ENCODE measurements around the gene MRPS25.

- TF ChIP-seq CTCF (IDR thresholded peaks at IDR 0.05), result no peak
- no peak for TF ChIP-seq RCOR1 (IDR thresholded peaks at IDR 0.05; ENCODE audit: low read depth, low read length)
- TF ChIP-seq SREBF2 (IDR thresholded peaks at IDR 0.05), result no peak
- no peak for TF ChIP-seq CEBPB (IDR thresholded peaks at IDR 0.05)
- no peak for TF ChIP-seq PHF8 (IDR thresholded peaks at IDR 0.05; ENCODE audit: borderline replicate concordance, low read depth)
- TF ChIP-seq ZFP36 (IDR thresholded peaks at IDR 0.05; ENCODE audit: borderline replicate concordance, partially characterized antibody), result no peak
- no peak for TF ChIP-seq RFX5 (IDR thresholded peaks at IDR 0.05)
- TF ChIP-seq ESRRA (IDR thresholded peaks at IDR 0.05; ENCODE audit: borderline replicate concordance, low read length), result no peak
- no peak for TF ChIP-seq KDM1A (IDR thresholded peaks at IDR 0.05; ENCODE audit: low read depth)
- TF ChIP-seq MAX (IDR thresholded peaks at IDR 0.05), result no peak
- no peak for TF ChIP-seq BCL3 (IDR thresholded peaks at IDR 0.05)
- no peak for TF ChIP-seq REST (IDR thresholded peaks at IDR 0.05)
- no peak for TF ChIP-seq CHD4 (IDR thresholded peaks at IDR 0.05; ENCODE audit: borderline replicate concordance)
These were observed 19.4 kb downstream of the MRPS25 start for GRCh38 chr3:15045667-15046066.
